Measurements from ENCODE around the gene GAPT.

The GAPT gene

DNA sequence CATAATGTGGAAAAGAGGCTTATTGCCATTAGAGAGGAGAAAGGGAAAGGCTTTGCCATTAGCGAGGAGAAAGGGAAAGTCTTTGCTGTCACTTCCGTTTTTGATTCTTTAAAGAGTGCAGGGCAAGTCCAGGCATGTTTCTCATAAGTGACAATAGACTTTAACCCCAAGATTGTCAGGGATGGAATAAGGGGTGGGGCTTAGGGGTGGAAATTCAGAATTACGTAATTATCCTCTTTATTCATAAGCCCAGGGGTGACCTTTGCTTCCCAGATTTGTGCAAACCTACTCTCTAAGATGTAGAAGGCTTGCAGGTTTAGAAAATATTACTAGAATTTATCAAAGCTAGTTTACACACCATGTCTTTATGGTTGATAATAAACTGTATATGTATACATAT lies 29.1 kb upstream of the GAPT start:
- no peak for FAIRE-seq

DNA sequence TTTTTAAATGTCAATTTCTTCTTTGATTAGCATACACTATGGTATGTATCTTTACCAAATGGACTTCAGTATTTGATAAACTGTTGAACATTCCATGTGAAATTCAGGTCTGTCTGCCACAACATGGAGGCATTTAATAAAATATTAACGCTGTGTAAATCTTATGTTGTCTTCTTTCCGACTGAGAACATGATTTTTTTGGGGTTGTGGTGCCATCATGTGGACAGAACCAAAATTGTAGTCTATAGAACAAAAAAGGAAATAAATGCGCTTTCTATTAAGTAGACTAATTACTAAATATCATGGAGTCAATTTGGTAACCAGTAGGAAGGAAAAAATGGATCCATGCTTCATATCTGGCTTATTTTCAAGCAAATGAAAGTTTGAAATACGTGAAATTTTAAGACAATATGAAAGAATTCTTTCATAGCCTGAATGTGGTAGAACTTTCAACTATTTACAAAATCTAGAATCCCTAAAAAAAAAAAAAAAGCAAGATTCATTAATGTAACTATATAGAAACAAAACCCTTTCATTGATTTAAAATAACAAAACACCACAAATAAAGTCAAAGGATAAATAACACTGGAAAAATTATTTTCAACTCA lies 28.5 kb upstream of the GAPT start:
- FAIRE-seq, result peak; percentile 98

DNA sequence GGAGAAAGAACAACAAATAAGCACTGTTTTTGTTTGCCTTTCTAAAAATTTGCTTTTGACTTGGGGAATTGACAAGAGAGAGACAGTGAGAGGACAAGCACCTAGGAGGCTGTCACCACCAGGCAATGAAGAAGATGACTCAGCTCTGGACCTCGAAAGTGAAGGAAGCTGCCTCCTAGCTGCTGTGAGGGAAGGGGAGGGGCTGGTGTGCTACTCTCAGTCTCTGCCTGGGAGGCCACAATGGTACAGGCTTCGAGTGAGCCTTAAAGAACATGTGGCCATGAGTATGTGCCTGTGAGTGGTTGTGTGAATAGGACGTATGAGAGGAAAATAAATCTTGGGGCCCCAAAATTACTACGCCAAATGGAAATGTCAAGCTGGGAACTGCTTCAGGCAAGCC lies 24.3 kb upstream of the GAPT start:
- FAIRE-seq, result no peak

DNA sequence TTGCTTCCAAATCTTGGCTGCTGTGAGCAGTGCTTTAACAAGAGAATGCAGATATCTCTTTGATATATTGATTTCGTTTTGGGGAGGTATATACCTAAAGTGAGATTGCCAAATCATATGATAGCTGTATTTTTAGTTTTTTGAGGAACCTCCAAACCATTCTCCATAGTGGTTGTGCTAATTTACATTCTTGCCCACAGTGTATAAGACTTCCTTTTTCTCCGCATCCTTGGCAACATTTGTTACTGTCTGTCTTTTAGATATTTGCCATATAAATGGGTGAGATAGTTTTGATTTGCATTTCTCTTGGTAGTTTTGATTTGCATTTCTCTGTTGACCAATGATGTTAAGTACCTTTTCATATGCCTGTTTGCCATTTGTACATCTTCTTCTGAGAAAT lies 21.3 kb upstream of the GAPT start:
- no peak for FAIRE-seq

DNA sequence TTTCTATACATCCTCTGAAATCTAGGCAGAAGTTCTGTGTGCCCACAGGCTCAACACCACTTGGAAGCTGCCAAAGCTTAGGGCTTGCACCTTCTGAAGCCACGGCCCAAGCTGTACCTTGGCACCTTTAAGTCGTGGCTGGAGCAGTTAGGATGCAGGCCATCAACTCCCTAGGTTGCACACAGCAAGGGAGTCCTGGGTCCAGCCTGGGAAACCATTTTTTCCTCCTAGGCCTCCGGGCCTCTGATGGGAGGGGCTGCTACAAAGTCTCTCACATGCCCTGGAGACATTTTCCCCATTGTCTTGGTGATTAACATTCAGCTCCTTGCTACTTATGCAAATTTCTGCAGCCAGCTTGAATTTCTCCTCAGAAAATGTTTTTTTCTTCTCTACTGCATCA lies 15.8 kb upstream of the GAPT start:
- no peak for FAIRE-seq

DNA sequence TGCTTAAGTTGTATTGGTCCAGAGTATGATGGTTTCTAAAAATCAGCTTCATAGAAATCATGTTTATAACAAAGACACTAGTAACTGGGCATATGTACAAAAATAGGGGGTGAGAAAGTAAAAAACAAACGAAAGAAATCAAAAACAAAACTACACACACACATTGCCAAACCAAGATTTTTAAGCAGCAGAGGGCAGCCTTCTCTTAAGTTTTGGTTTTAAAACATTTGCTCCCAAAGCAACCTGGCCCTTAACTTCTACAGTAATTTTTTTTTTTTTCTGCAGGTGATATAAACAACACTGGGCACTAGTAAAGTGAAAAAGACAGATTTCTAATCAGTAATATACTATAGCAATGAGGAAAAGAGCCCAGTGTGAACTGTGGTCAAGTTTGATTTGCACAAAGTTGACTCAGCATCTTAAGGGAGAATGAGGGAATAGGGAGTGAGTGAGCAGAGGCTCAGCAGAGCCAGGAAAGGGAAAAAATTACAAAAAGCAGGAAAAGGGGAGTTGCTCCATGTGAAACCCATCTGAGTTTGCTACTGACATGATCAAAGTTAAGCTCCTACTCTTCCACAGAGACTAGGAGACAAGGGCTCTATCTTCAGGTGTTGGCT lies 13.4 kb upstream of the GAPT start:
- peak; percentile 90 for FAIRE-seq

DNA sequence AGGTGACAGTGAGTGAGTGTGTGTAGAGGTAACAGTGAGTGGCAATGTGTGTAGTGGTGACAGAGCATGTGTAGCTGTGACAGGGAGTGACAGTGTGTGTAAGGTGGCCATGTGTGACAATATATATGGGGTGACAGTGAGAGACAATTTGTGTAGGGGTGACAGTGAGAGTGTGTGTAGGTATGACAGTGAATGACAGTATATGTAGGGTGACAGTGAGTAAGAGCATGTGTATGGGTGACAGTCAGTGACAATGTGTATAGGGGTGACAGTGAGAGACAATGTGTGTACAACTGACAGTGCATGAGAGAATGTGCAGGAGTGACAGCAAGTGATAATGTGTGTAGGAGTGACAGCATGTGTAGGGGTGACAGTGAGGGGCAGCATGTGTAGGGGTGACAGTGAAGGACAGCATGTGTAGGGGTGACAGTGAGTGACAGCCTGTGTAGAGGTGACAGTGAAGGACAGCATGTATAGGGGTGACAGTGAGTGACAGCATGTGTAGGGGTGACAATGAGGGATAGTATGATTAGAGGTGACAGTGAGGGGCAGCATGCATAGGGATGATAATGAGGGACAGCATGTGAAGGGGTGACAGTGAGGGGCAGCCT lies 10.1 kb upstream of the GAPT start:
- FAIRE-seq, result no peak

DNA sequence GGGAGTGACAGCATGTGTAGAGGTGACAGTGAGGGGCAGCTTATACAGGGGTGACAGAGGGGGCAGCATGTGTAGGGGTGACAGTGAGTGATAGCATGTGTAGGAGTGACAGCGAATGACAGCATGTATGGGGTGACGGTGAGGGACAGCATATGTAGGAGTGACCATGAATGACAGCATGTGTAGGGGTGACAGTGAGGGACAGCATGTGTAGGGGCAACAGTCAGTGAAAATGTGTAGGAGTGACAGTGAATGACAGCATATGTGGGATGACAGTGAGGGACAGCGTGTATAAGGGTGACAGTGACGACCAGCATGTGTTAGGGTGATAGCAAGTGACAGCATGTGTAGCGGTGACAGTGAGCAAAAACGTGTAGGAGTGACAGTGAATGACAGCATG lies 9.4 kb upstream of the GAPT start:
- no peak for FAIRE-seq

DNA sequence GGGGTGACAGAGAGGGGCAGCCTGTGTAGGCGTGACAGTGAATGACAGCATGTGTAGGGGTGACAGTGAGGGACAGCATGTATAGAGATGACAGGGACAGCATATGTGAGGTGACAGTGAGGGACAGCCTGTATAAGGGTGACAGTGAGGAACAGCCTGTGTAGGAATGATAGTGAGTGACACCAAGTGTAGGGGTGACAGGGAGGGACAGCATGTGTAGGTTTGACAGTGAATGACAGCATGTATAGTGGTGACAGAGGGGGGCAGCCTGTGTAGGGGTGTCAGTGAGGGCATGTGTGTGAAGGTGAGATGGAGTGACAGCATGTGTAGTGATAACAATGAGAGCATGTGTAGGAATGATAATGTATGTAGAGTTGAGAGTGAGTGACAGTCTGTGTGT lies 8.7 kb upstream of the GAPT start:
- FAIRE-seq, result no peak

DNA sequence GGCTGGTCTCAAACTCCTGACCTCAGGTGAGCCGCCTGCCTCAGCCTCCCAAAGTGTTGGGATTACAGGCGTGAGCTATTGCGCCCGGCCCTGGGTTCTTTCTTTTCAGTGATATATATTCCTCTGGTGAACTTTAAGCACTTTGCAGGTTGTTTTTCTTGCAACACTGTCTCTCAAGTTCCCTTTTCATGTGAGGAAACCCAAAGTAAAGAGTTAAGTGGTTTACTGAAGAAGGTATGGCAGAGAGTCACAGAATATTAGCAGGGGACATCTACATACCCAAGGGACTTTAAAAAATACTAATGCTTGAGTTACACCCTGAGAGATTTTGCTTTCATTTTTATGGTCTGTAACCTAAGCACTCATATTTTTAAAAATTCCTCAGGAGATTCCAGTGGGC lies 6.7 kb upstream of the GAPT start:
- no peak for FAIRE-seq

DNA sequence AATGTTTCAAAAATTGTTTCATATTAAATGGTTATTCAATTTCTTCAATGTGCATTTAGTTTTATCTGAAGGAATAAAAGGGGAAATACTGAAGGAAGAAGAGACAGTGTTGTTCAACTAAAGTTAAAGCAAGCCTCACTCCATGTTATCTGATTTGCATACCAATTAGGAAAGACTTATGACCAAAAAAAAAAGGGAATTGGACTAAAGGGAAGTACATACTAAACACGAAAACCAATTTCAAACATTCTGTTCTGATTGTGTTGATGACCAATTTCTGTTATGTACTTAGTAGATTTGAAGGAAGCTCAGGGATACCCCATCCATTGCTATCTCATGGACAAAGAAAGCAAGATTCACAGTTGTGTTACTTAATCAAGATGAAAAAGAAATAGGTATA lies 4.9 kb upstream of the GAPT start:
- no peak for FAIRE-seq

DNA sequence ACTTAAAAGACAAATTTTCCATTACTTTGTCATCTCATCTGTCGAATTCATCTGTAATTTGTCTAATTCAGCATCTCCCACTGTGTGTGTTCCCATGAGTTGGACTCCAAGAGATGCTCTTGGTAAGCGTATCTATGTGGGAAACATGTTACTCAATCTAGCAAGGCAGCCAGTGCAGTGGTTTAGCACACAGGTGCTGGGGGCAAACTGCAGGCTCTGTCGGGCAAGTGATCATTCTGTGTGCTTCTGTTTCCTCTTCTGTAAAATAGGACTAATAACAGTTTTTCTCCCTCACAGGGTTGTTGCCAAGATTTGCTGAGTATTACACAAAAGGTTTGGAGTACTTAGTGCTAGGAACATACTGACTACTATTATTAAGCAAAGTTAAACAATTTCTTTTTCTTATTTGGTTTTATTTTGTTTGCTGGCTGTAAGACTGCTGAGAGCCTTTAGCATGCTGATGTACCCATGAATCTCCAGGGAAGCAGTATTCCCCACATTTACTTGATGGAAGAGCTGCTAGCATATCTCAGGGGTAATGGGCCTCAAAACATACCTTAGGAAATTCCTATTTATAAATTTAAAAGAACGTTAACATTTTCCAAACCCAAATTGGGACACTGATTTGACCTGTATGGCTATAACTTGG lies 709 bp upstream of the GAPT start:
- FAIRE-seq, result no peak

DNA sequence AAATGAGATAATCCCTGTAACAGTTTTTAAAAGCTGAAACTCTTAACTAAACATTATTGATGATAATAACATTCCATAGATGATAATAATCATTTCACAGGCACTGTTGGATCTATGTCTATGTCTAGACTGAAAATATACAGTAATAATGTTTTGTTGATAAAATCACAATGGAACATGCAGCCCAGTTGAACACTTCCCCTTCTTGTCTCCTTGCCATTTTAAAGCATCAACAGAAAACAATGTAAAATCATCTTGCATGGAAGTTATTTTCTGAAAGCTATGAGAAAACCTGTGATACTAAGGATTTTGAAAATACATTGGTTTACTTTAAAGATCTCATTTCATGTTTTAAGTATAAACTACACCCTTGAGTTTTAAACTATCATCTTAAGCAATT lies 1.9 kb downstream of the GAPT start:
- FAIRE-seq, result no peak

DNA sequence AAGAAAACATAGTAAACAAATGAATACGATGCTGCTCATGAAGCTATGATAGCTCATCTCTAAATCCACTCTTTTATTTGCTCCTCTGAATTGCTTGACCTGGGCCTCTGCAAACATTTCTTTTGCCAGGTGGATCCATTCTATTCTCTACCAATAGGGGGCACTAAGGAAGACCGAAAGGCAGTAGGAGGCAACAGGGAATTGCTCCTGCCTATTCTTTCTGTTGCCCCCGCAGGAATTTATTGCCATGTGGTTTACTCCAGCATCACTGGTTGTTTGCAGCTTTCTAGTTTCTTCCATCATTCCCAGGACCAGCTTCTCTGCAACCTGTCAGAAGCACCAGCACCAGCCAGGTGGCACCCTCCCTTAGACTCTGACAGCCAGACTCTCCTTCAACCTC lies 5.3 kb downstream of the GAPT start:
- no peak for FAIRE-seq

DNA sequence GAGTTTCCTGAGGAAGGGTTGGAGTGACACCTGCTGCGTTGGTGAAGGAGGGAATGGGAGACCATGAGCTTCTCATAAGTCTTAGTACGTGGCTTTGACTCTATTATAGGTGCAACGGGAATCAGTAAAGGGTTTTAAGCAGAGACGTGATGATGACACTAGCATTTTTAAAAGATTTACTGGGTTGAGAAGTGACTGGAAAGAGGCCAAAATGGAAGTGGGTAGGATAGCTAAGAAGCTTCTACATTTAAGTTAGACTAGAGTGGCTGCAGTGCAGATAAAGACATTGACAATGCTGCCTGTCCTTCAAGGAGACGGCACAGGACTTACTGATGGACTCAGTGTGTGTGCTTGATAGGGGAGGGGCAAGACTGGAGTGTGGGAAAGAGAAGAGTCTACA lies 6.2 kb downstream of the GAPT start:
- FAIRE-seq, result no peak

DNA sequence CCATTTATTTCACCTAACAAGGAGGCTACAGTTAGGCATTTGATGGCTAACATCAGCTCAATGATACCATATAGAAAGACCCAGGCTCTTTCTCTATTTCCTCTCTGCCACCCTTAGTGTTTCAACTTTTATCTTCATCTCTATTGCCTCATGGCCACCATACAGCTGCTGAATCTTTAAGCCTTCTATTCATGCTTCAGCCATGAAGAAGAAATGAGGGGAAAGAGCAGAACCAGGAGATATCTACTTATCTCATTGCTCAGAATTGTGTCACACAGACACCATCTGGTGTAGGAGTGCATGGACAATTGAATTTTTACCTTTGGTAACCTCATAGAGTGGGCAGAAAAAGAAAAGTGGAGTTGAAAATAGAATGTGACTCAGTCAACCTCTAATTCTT lies 6.7 kb downstream of the GAPT start:
- no peak for FAIRE-seq

DNA sequence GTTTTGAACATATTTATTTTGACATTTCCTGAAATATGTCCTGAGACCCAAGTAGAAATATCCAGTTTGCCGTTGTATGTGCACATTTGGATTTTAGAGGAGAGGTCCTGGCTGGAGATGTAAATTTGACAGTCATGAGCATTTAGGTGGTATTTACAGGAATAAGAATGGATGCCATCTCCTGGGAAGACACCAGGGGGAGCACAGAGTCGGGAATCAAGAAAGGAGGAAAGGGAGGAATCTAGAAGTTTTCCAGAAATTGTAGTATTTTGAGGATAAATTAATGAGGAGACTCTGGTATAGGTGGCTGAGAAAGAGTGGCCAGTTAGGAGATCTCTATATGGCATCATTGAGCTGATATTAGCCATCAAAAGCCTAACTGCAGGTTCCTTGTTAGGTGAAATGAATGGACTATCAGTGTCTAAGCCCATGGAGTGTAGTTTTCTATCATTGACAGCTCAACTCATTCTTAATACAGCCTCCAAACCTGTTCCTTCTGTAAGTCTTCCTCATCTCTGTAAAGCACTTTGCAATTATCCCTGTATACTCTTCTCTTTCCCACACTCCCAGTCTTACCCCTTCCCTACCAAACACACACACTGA lies 7.2 kb downstream of the GAPT start:
- peak; percentile 9 for FAIRE-seq

DNA sequence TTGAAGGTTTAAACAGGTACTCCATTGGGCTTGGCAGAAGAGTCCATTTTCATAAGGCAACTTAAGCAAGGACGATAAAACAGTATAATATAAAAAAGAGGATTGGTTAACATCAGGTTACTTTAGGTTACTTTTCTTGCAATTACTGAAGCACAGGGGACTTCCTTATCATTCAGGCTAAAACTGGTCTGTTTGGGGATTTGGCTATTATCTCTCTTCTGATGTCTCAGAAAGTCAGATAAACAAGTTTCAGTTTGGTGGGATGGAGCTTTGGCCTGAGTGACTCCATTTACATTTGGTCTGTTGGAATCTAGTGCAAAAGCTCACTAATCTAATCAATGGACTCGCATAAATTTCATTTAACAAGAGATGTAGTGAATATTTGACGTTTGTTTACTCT lies 8.0 kb downstream of the GAPT start:
- no peak for FAIRE-seq

DNA sequence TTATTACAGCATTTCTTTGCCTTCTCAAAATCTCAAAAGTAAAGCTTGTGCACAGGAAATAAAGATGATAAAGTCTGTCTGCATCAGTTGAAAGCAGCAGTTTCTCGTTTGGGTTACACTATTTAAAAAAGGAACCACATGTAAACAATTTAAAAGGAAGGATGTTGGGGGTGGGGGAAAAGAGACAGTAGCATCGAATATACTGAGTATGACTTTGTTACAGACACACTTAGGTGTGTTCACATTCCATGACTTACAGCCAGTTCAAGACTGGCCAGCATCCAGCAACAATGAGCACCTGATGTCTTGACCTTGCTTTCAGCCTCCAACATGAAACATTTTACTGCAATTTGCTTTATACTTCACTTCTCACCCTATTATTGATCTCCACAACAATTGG lies 8.7 kb downstream of the GAPT start:
- no peak for FAIRE-seq

DNA sequence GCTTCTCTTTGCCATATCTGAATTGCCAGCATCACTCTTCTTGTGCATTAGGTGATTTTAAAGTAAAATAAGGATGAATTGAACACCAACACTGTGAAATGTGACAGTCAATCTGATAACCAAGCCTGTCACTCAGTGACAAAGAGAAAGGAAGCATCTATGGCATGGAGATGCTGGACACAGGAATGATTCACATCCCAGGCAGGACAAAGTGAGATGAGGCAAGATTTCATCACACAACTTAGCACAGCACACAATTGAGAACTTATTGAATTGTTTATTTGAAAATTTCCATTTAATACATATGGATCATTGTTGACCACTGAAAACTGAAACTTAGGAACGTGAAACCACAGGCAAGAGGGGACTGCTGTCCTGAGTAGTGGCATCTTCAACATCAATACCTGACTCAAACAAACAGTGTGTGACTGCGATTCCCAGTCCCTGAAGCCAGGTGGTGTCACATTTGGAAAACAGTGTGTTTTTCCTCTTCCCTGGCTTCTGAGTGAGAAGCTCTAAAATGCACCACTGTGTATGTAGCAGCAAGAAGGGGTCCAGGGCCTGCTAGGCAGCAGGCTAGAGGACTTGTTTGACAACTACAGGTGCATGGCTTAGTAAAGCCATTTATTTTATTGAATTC lies 10.7 kb downstream of the GAPT start:
- no peak for FAIRE-seq

DNA sequence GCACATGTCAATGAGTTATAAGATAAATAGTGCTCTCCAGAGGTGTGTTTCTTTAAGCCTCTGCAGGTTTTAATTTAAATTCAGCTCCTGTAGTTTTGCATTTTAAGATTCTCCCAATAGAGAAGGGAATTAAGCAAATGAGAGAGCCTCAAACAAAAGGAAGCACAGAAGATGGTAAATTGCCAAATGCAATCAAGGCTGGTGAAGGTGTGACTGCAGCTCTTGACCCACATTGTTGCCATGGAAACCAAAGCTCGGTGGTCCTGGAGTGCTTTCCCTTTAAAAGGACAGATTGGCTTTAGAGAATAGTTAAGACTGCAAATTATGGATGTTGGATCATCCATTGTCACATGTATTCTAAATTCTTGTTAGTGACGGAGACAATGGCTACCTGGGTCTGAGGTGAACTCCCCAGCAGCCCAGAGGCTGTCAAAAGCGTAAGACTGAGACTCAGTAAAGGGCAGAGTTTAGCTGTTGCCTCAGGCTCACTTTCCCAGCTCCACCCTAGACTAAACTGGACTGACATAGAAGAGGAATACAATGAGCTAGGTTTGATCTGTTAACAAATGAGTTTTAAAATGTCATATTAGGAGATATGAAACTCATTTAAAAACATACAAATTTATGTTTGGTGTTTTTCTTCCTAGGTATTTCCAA lies 12.3 kb downstream of the GAPT start:
- no peak for FAIRE-seq

DNA sequence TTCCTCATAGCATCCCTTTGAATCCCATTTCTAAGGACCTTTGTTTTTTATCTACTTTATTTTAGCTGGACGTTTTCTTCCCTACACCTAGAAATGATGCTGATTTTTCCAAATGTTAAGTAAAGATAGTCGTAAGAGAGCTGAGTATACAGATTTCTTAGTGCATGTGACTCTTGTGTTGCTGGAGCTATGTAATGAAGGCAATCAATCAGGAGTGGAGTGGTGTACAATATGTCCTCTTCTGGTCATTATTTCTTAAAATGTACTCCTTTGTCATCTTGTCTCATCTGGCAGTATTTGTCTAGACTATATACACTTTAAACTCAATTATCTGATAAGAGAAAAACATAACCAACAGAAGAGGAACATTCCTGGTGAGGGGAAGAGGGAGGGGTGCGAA lies 13.5 kb downstream of the GAPT start:
- FAIRE-seq, result no peak

DNA sequence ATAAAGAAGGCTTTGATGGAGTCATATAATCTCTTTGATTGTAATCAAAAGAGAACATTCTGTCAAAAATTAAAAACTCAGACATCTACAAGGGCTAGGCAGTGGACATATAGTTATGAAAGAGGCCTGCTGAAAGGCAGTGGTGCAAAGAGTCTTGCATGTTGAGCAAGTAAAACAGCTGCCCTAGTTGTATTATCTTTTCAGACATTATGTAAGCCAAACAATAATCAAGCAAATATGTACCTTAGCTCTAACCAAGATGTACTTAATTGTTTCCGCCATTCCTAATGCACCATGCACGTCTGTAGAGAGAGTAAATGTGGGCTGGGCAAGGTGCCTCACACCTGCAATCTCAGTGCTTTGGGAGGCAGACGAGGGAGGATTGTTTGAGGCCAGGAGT lies 14.3 kb downstream of the GAPT start:
- FAIRE-seq, result no peak

Measured in A204.1 (cell line).